ENCODE data around the gene VSX2. TPM values are rescaled to one million over a fixed set of nuclear protein-coding genes. Genes with fewer than 3 reads are reported as not detected.

VSX2 gene
- total RNA-seq, 2 donors from 2014 or later, result not detected

GRCh38 chr14:74257941-74258763 is 18.9 kb downstream of the VSX2 start:
- DNase-seq (ENCODE audit: low spot score), result no peak
- Histone ChIP-seq H3K4me1 (replicated peaks) (peaks cover 4% of the 10 kb centered on the region), H3K9me3 (no peaks in the 10 kb centered on the region), H3K36me3 (no peaks in the 10 kb centered on the region), H3K4me3 (peak overlapping the region; percentile 40 to 44), H3K27me3 (replicated peaks; ENCODE audit: insufficient read depth) (no peaks in the 10 kb centered on the region), H3K27ac (no peak overlapping the region)
- intact Hi-C loops (cut with DNase I), result no loop called here
- TF ChIP-seq POLR2A (IDR thresholded peaks at IDR 0.05) (no peak), POLR2AphosphoS5 (IDR thresholded peaks at IDR 0.05) (no peak), CTCF (IDR thresholded peaks at IDR 0.05) (no peak)
- WGBS, result 10% methylated on average over 56 of the region's 56 CpGs

GRCh38 chr14:74258764-74259035 is 19.5 kb downstream of the VSX2 start:
- TF ChIP-seq POLR2AphosphoS5 (IDR thresholded peaks at IDR 0.05), result no peak
- no peak for TF ChIP-seq CTCF (IDR thresholded peaks at IDR 0.05)
- TF ChIP-seq POLR2A (IDR thresholded peaks at IDR 0.05), result no peak
- no peak for DNase-seq (ENCODE audit: low spot score)
- no peaks in the 10 kb centered on the region for H3K27me3 ChIP-seq (replicated peaks; ENCODE audit: insufficient read depth)
- H3K27ac ChIP-seq, result no peak overlapping the region
- no peaks in the 10 kb centered on the region for H3K9me3 ChIP-seq
- 81% methylated on average over 3 of the region's 3 CpGs for WGBS
- no peak overlapping the region for H3K4me3 ChIP-seq
- H3K4me1 ChIP-seq (replicated peaks), result peaks cover 4% of the 10 kb centered on the region
- intact Hi-C loops (cut with DNase I), result no loop called here
- H3K36me3 ChIP-seq, result no peaks in the 10 kb centered on the region

DNA sequence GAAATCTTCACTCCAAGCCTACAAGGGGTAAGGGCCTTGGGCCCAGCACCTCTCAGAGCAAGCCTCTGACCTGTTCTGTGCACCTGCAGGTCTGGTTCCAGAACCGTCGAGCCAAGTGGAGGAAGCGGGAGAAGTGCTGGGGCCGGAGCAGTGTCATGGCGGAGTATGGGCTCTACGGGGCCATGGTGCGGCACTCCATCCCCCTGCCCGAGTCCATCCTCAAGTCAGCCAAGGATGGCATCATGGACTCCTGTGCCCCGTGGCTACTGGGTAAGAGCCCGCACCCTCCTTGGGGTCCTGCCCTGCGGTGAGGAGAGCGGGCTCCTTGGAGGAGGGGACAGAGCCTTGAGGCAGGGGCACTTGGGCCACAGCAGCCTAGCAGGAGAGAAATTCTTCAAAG is 20.3 kb downstream of the VSX2 start:
- DNase-seq (ENCODE audit: low spot score), result no peak
- no peak overlapping the region for H3K27ac ChIP-seq
- H3K36me3 ChIP-seq, result no peaks in the 10 kb centered on the region
- H3K4me1 ChIP-seq (replicated peaks), result peaks cover 4% of the 10 kb centered on the region
- no peak overlapping the region for H3K4me3 ChIP-seq
- intact Hi-C loops (cut with DNase I), result no loop called here
- WGBS, result 95% methylated on average over 12 of the region's 12 CpGs
- no peaks in the 10 kb centered on the region for H3K9me3 ChIP-seq
- H3K27me3 ChIP-seq (replicated peaks; ENCODE audit: insufficient read depth), result no peaks in the 10 kb centered on the region
- TF ChIP-seq POLR2AphosphoS5 (IDR thresholded peaks at IDR 0.05), result no peak
- no peak for TF ChIP-seq CTCF (IDR thresholded peaks at IDR 0.05)
- no peak for TF ChIP-seq POLR2A (IDR thresholded peaks at IDR 0.05)

DNA sequence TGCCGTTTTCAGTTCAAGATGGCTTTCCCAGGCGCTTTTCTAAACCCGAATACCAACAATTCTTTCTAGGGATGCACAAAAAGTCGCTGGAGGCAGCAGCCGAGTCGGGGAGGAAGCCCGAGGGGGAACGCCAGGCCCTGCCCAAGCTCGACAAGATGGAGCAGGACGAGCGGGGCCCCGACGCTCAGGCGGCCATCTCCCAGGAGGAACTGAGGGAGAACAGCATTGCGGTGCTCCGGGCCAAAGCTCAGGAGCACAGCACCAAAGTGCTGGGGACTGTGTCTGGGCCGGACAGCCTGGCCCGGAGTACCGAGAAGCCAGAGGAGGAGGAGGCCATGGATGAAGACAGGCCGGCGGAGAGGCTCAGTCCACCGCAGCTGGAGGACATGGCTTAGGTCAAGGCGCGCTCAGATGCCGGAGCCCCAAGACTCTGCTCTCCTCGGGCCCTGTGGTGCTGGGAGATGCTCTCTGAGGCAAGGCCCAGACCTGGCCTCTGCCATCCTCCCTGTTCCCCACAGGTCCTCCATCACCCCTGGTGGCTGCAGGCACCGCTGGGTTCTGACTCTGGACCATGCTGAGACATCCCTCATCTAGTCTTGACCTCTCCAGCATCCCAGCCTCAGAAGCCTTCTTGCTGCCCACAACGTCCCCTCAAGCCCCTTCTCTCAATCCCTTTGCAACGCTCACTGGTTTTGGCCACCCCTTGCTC is 21.4 kb downstream of the VSX2 start:
- H3K9me3 ChIP-seq, result no peaks in the 10 kb centered on the region
- H3K27me3 ChIP-seq (replicated peaks; ENCODE audit: insufficient read depth), result no peaks in the 10 kb centered on the region
- no peak overlapping the region for H3K4me3 ChIP-seq
- TF ChIP-seq POLR2AphosphoS5 (IDR thresholded peaks at IDR 0.05) (no peak), POLR2A (IDR thresholded peaks at IDR 0.05) (no peak), CTCF (IDR thresholded peaks at IDR 0.05) (no peak)
- H3K36me3 ChIP-seq, result no peaks in the 10 kb centered on the region
- 87% methylated on average over 22 of the region's 29 CpGs for WGBS
- peaks cover 4% of the 10 kb centered on the region for H3K4me1 ChIP-seq (replicated peaks)
- intact Hi-C loops (cut with DNase I), result no loop called here
- DNase-seq (ENCODE audit: low spot score), result no peak
- no peak overlapping the region for H3K27ac ChIP-seq

GRCh38 chr14:74261288-74261687 is 22.0 kb downstream of the VSX2 start:
- DNase-seq (ENCODE audit: low spot score), result no peak
- Histone ChIP-seq H3K4me1 (replicated peaks) (peaks cover 4% of the 10 kb centered on the region), H3K4me3 (no peak overlapping the region), H3K27me3 (replicated peaks; ENCODE audit: insufficient read depth) (no peaks in the 10 kb centered on the region), H3K27ac (no peak overlapping the region), H3K9me3 (no peaks in the 10 kb centered on the region), H3K36me3 (no peaks in the 10 kb centered on the region)
- no peak for TF ChIP-seq POLR2A (IDR thresholded peaks at IDR 0.05)
- TF ChIP-seq POLR2AphosphoS5 (IDR thresholded peaks at IDR 0.05), result no peak
- no peak for TF ChIP-seq CTCF (IDR thresholded peaks at IDR 0.05)
- intact Hi-C loops (cut with DNase I), result no loop called here
- WGBS, result 52% methylated on average over 4 of the region's 4 CpGs

Measured in prostate gland (tissue), 2 donors.